Heart right ventricle (tissue), 16 donors: Measurements from ENCODE around the gene NEIL3. TPM values are rescaled to one million over a fixed set of nuclear protein-coding genes. Genes with fewer than 3 reads are reported as not detected.

ENCODE experiments used
- ATAC-seq, 8 donors: fragments of 200-7000 bp; cut with Tn5 transposase; one replicate each; pipeline ENCODE4 v1.9.1; 2020; ENCODE audit warnings: mild to moderate bottlenecking in 8 of 8, moderate library complexity in 8 of 8, moderate number of reproducible peaks in 1 of 8
- DNase-seq, 2 donors: peaks; one replicate each; pipeline ENCODE4 v3.0.0-alpha.2; 2020
- H3K27ac ChIP-seq, 10 donors: fragments of 200-600 bp; sonication (generic) in 2 of 10; one replicate each; pipeline versions ENCODE4 v1.5.0 to v1.8.0; 2020 to 2022; ENCODE audit warnings: mild to moderate bottlenecking in 3 of 10
- H3K27me3 ChIP-seq, 7 donors: fragments of 200-600 bp; one replicate each; pipeline ENCODE4 v1.8.0; 2021 to 2022; ENCODE audit warnings: mild to moderate bottlenecking in 2 of 7
- H3K36me3 ChIP-seq, 9 donors: fragments of 200-600 bp; sonication (generic) in 1 of 9; one replicate each; pipeline versions ENCODE4 v1.5.0 to v1.8.0; 2020 to 2022; ENCODE audit warnings: mild to moderate bottlenecking in 2 of 9
- H3K4me1 ChIP-seq, 9 donors: fragments of 200-600 bp; sonication (generic) in 1 of 9; one replicate each; pipeline versions ENCODE4 v1.5.0 to v1.8.0; 2020 to 2022; ENCODE audit warnings: mild to moderate bottlenecking in 4 of 9
- H3K4me3 ChIP-seq, 10 donors: fragments of 200-600 bp; sonication (generic) in 2 of 10; one replicate each; pipeline versions ENCODE4 v1.5.0 to v1.8.0; 2020 to 2022; ENCODE audit warnings: mild to moderate bottlenecking in 7 of 10, moderate library complexity in 2 of 10
- H3K9me3 ChIP-seq, 11 donors: fragments of 200-600 bp in 10 of 11; sonication (generic) in 2 of 11; one replicate each; pipeline versions ENCODE4 v1.5.0 to v1.8.0; 2013 to 2022; ENCODE audit warnings: mild to moderate bottlenecking in 2 of 11, control low read depth in 1 of 11, moderate library complexity in 1 of 11
- CTCF ChIP-seq, 9 donors: fragments of 200-600 bp; sonication (generic) in 2 of 9; IDR thresholded peaks; one replicate each; pipeline versions ENCODE4 v1.5.0 to v1.8.0; 2021 to 2022; ENCODE audit warnings: antibody characterized with exemption in 9 of 9, mild to moderate bottlenecking in 5 of 9, moderate library complexity in 1 of 9
- WGBS, 2 donors: extraction: QIAGEN DNeasy Blood & Tissue Kit; methylation state at CpG; one replicate each; pipeline ENCODE4 v1.1.7; 2013; ENCODE audit warnings: inconsistent platforms in 1 of 2; 5-methylcytosine and 5-hydroxymethylcytosine counted together
- intact Hi-C, 10 donors: fragments of 100-400 bp; cut with DNase I; formaldehyde crosslinking; loops; one replicate each; pipeline versions ENCODE4 v1.11.1 to v1.14.2; 2022
- polyA plus RNA-seq, 2 donors: library from polyadenylated mRNA; stranded (reverse); fragments of 200-250 nt; gene quantifications; one replicate each; pipeline ENCODE4 v1.2.3, GENCODE V29; 2013
- total RNA-seq, 10 donors: library from RNA; stranded (reverse); fragmentation: NEBNext Ultra II Directional in 3 of 10; extraction: Animal tissue kit (Norgen Biotek cat#: 25700) in 3 of 10; gene quantifications; one replicate each; pipeline versions ENCODE4 v1.2.1 to v1.2.4, GENCODE V29; 2021 to 2023
- donor health status: Arrhythmogenic right ventricular cardiomyopathy.
- donor health status: ischemic (EF 13 %, LVEDD 7.1; RV severe dilation, severe dysfunction).
- donor health status: healthy with polysubstance abuse.
- donor health status: DM: no; HTN: yes; CAD: no.
- donor health status: DM: no; HTN: no; CAD: no.
- donor health status: ischemic (EF 25% LVEDD 6.9; RV normal size, moderate dysfunction).
- donor health status: ischemic (EF 25% LVEDD 5.7; RV mildly dilated, moderate dysfunction).
- donor health status: healthy.
- donor health status: DM: yes; HTN: yes; CAD: no.
- donor health status: Ischemic cardiomyopathy.
- donor health status: ischemic (EF 35%, LVEDD 5.7; RV mildly dilated, moderate dysfunction).
- donor health status: nonischemic (EF 11% LVEDD 7.7; RV severe dilation, severe dysfunction).
- donor health status: DM: yes; HTN: yes; CAD: no.
- donor health status: PGD.
- donor health status: ischemic (EF 29% LVEDD 5.4; RV normal size, mild dysfunction).
- donor health status: nonischemic (EF 23%, LVEDD 6.1; RV moderate dilation, normal function).

The NEIL3 gene
- total and polyA plus RNA-seq, 12 donors = 0.03 to 0.88 (median 0.36) TPM; not detected in 5

GRCh38 chr4:177275999-177276398 lies 33.7 kb upstream of the NEIL3 start:
- DNase-seq (no peak), ATAC-seq (no peak)
- TF ChIP-seq CTCF (IDR thresholded peaks at IDR 0.05) = no peak
- peaks cover 0 to 8% (median 0%) of the 10 kb centered on the region in 11 donors for H3K9me3 ChIP-seq
- H3K27ac ChIP-seq = no peak overlapping the region
- H3K36me3 ChIP-seq = no peaks in the 10 kb centered on the region
- no peak overlapping the region for H3K4me3 ChIP-seq
- intact Hi-C loops = no loop called here
- H3K27me3 ChIP-seq = no peaks in the 10 kb centered on the region
- WGBS, 2 donors = 69 to 70% methylated on average over 4 of the region's 4 CpGs
- peaks cover 0 to 5% (median 0%) of the 10 kb centered on the region in 9 donors for H3K4me1 ChIP-seq

GRCh38 chr4:177281351-177281909 lies 28.2 kb upstream of the NEIL3 start:
- H3K9me3 ChIP-seq = no peaks in the 10 kb centered on the region
- no peak for DNase-seq
- no peak overlapping the region for H3K27ac ChIP-seq
- WGBS, 2 donors = 69 to 71% methylated on average over 4 of the region's 4 CpGs
- TF ChIP-seq CTCF (IDR thresholded peaks at IDR 0.05) = no peak
- peaks cover 0 to 9% (median 0%) of the 10 kb centered on the region in 9 donors for H3K4me1 ChIP-seq
- no peaks in the 10 kb centered on the region for H3K36me3 ChIP-seq
- intact Hi-C loops = no loop called here
- no peaks in the 10 kb centered on the region for H3K27me3 ChIP-seq
- peak in 1 of 8 donors; percentile 55 for ATAC-seq
- H3K4me3 ChIP-seq = no peak overlapping the region

GRCh38 chr4:177282284-177282835 lies 27.3 kb upstream of the NEIL3 start:
- no peaks in the 10 kb centered on the region for H3K9me3 ChIP-seq
- 51 to 60% methylated on average over 5 of the region's 5 CpGs for WGBS, 2 donors
- ATAC-seq (no peak), DNase-seq (no peak)
- no peak overlapping the region for H3K4me3 ChIP-seq
- H3K36me3 ChIP-seq = no peaks in the 10 kb centered on the region
- H3K27ac ChIP-seq = no peak overlapping the region
- no peaks in the 10 kb centered on the region for H3K27me3 ChIP-seq
- TF ChIP-seq CTCF (IDR thresholded peaks at IDR 0.05) = no peak
- H3K4me1 ChIP-seq = peaks cover 0 to 9% (median 0%) of the 10 kb centered on the region in 9 donors
- intact Hi-C loops = no loop called here

GRCh38 chr4:177283167-177283566 lies 26.5 kb upstream of the NEIL3 start:
- Histone ChIP-seq H3K4me1 (peaks cover 0 to 9% (median 0%) of the 10 kb centered on the region in 9 donors), H3K4me3 (no peak overlapping the region), H3K27me3 (no peaks in the 10 kb centered on the region), H3K36me3 (no peaks in the 10 kb centered on the region), H3K27ac (no peak overlapping the region), H3K9me3 (no peaks in the 10 kb centered on the region)
- DNase-seq = no peak
- no peak for TF ChIP-seq CTCF (IDR thresholded peaks at IDR 0.05)
- ATAC-seq = no peak
- WGBS, 2 donors = 84 to 95% methylated on average over 2 of the region's 2 CpGs
- intact Hi-C loops = no loop called here
